GM10266 (cell line): ENCODE results near the gene ARID3A.

Source experiments
- DNase-seq: peaks from one replicate; pipeline ENCODE4 v3.0.0; 2012; ENCODE audit errors: extremely low spot score
- TF ChIP-seq, protein P1 (sequence below): IDR thresholded peaks from 2 replicates; pipeline ENCODE4 v1.5.1; 2012; ENCODE audit warnings: mild to moderate bottlenecking, low read depth; ENCODE audit not compliant: control insufficient read depth, insufficient read depth; ENCODE audit errors: missing control alignments

Gene ARID3A

DNA sequence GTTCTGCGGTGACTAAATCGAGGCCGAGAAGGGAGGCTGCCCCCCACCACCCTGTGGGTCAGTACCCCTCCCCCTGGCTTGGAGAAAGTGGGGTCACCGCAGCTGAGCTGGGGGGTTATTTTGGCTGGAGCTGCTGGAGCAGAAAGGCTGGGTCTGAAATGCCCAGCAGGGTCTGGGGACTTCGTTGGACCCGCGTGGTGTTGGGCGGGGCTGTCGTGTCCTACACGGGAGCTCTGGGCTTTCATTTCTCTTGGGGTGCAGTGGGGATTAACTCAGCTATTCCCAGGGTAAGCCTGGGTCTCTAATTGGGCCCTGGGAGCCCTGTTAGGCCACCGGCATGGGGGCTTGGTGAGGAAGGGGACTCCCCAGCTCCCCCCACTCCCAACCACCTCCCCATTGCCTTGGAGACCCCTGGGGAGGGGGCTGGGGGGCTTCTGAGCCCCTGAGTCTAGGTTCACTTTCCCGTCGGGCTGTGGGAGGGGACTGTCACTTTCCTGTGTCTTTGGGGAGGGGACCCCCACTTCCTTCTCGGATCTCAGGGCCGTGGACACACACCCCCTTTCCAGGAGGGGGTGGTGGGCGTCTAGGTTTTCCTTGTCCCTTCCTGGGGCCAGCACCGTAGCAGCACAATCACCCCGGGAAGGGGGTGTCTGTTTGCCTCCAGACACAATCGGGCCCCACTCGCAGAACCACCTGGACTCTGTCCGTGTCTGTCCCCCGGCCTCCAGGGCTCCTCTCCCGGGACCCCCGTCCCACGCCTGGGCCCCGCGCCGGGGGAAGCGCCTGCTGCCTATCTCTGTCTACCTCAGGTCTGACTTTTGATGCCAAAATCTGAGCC lies 48.1 kb downstream of the ARID3A start:
- TF ChIP-seq, protein P1, sequence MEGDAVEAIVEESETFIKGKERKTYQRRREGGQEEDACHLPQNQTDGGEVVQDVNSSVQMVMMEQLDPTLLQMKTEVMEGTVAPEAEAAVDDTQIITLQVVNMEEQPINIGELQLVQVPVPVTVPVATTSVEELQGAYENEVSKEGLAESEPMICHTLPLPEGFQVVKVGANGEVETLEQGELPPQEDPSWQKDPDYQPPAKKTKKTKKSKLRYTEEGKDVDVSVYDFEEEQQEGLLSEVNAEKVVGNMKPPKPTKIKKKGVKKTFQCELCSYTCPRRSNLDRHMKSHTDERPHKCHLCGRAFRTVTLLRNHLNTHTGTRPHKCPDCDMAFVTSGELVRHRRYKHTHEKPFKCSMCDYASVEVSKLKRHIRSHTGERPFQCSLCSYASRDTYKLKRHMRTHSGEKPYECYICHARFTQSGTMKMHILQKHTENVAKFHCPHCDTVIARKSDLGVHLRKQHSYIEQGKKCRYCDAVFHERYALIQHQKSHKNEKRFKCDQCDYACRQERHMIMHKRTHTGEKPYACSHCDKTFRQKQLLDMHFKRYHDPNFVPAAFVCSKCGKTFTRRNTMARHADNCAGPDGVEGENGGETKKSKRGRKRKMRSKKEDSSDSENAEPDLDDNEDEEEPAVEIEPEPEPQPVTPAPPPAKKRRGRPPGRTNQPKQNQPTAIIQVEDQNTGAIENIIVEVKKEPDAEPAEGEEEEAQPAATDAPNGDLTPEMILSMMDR: no peak
- no peak for DNase-seq

DNA sequence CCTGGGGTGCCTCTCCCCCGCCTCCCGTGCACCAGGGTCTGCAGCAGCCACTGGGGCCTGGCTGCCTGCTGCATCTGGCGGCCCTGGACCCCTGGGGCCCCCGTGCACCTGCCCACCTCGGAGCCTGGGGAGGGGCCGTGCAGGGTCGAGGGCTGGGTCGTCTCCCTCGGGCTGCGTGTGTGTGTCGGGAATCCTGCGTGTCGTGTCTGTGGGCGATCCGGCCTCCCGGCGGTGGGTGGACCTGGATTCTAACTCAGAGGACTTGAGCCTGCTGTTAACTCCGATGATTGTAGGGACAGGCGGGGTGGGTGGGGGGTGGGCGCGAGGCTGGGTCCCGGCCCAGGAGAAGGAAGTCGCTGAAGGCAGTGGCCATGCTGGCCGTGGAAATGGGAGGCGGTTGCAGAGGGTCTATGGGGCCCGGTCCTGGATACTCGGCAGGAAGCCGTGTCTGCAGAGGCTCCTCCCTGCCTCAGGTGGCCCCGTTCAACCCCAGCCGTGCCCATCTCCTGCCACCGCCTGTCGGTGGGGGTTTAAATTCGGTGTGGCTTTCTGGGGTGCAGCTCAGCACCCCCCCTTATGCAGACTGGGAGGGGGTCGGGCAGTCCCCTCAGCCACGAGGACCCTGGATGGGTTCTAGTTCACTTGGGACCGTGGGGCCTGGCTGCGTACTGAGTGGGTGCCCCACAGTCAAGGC lies 48.9 kb downstream of the ARID3A start:
- DNase-seq: no peak
- TF ChIP-seq, protein P1: no peak

DNA sequence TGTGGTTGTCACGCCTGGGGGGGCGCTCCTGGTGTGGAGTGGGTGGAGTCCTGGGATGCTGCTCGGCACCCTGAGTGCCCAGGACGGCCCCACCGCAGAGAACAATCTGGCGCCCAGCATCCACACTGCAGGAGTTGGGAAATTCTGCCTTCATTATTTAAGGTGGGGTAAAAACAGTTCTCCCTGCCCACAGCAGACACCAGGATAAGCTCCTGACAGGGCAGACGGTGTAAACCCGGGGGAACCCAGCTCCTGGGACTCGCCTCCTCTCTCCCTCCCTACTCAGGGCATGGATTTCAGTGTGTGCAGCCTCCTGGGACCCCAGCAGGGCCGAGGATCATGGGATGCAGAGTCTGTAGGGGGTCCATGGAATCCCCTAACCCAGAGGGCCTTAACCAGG lies 50.6 kb downstream of the ARID3A start:
- DNase-seq: no peak
- TF ChIP-seq, protein P1: no peak

DNA sequence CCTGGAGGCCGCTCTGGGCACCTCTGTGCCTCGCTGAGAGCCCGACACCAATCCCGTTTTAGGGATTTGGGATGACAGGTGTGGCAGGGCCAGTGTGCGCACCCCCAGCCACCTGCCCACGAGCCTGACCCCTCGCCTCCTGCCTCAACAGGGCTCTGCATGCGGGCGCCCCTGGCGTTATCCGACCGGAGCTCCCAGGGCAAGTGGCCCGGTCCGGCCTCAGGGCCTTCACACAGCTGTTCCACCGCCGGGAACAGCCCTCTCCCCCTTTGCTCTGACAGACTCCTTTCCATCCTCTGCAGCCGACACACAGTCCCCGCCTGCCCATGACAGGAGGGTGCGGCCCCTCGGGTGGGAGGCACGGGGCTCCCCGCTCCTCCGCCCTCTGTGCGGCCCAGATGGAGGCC lies 51.2 kb downstream of the ARID3A start:
- no peak for DNase-seq
- TF ChIP-seq, protein P1: no peak

DNA sequence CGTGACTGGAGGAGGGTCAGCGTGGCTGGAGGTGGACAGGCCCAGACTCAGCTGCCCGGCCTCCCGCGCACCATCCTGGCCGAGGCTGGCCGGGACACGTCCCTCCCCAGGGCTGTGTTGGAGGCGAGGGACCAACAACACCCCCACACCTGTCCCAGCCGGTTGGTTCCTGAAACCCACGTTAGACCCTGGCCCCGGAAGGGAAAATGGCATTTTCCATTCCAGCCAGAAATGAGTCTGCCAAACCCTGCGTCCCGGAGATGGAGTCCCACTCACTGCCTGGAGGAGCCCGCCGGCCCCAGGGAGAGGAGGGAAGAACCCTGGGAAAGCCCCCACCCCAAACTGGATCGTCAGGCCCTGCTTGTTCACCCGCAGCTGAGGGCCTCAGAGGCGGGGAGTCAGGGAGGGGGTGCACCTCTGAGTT lies 53.5 kb downstream of the ARID3A start:
- TF ChIP-seq, protein P1: no peak
- peak; percentile 91 for DNase-seq

DNA sequence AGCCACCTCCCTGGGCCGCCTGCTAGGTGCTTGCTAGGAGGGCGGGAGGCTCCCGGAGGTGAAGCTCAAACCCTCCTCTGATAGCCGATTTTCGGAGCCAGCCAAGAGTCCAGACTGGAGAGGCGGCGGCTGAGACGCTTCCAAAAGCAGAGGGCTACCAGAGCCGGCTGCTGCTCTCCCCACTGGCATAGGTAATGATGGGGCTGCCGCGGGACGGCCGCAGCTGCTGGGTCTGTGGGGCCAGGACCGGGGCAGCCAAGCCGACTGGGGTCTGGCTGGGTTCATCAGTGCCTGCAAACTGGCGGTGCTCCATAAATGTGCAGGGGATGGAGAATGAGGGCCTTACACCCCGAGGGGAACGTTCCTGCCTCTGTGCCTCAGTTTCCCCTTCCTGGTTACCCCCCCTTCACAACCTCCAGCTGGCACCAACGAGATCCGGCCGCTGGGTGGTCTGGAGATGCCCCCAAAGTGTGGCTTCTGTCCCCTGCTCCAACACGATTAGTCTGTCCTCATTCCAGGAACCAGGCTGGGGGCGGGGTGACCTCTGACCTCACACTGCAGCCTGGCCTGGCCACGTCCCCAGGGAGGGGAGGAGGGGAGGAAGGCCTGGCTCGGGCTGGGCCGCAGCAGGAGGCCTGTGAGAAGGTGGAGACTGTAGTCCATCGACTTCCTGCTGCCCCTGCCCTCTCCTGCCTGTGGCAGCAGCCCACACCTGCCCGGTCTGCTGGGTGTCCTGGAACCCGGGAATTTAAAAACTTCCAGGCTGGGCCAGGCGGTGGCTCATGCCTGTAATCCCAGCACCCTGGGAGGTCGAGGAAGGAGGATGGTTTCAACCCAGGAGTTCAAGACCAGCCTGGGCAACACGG lies 54.5 kb downstream of the ARID3A start:
- no peak for DNase-seq
- TF ChIP-seq, protein P1: no peak
